ENCODE measurements around the gene GRIK1. TPM values are rescaled to one million over a fixed set of nuclear protein-coding genes. Genes with fewer than 3 reads are reported as not detected.

GRIK1 gene
- total RNA-seq, 4 donors from 2014 or later, result 0.15 to 0.29 (median 0.27) TPM; not detected in 1

DNA sequence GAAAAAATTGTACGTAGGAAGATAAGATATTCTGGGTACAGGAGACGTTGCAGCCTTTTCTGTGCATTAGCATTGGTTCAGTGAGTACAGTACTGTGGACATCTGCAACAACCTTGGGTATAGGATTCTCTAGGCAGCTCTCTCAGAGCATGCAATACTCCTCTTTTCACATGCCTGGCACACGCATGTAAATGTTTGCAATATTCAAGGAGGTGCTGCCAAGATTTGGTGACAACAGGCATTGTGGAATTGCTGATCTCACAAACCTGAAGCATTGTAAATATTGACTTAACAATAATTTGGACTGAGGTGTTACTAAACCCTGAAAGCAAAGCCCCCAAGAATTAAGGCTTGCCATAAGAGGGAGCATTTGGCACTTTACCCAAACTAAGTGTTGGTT is 126.8 kb downstream of the GRIK1 start:
- Histone ChIP-seq H3K27ac (no peak overlapping the region), H3K27me3 (no peaks in the 10 kb centered on the region), H3K4me1 (no peaks in the 10 kb centered on the region), H3K36me3 (no peaks in the 10 kb centered on the region), H3K4me3 (replicated peaks in 1 of 3) (no peak overlapping the region), H3K9me3 (no peaks in the 10 kb centered on the region)
- WGBS, 2 donors, result 83 to 87% methylated on average over 3 of the region's 3 CpGs
- DNase-seq, result no peak
- TF ChIP-seq, protein P1, sequence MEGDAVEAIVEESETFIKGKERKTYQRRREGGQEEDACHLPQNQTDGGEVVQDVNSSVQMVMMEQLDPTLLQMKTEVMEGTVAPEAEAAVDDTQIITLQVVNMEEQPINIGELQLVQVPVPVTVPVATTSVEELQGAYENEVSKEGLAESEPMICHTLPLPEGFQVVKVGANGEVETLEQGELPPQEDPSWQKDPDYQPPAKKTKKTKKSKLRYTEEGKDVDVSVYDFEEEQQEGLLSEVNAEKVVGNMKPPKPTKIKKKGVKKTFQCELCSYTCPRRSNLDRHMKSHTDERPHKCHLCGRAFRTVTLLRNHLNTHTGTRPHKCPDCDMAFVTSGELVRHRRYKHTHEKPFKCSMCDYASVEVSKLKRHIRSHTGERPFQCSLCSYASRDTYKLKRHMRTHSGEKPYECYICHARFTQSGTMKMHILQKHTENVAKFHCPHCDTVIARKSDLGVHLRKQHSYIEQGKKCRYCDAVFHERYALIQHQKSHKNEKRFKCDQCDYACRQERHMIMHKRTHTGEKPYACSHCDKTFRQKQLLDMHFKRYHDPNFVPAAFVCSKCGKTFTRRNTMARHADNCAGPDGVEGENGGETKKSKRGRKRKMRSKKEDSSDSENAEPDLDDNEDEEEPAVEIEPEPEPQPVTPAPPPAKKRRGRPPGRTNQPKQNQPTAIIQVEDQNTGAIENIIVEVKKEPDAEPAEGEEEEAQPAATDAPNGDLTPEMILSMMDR (IDR thresholded peaks at IDR 0.05), result no peak
- no peak for TF ChIP-seq POLR2A (IDR thresholded peaks at IDR 0.05)
- intact Hi-C loops (cut with DNase I), result no loop called here

DNA sequence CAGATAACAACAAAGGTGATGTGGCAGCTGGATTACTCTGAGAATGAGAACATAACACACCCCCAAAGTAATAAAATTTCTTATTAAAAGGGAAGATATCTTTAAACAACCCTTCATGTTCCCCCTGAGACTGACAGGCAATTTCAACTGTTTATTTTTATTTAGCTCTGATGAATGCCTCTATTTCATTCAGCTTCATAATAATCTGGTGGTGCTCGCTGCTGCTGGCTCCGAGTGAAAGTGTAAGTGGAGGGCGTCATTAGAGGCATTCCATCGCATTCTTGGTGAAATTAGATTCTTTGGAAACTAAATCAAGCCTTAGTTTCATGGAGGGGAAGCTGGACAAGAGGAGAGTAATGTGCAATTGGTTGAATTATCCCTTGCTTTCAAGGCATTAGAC is 128.9 kb downstream of the GRIK1 start:
- Histone ChIP-seq H3K4me3 (replicated peaks in 1 of 3) (no peak overlapping the region), H3K36me3 (no peaks in the 10 kb centered on the region), H3K4me1 (no peaks in the 10 kb centered on the region), H3K27ac (no peak overlapping the region), H3K27me3 (no peaks in the 10 kb centered on the region), H3K9me3 (no peaks in the 10 kb centered on the region)
- intact Hi-C loops (cut with DNase I), result no loop called here
- no peak for DNase-seq
- TF ChIP-seq, protein P1 (IDR thresholded peaks at IDR 0.05), result no peak
- TF ChIP-seq POLR2A (IDR thresholded peaks at IDR 0.05), result no peak
- WGBS, 2 donors, result 57 to 66% methylated on average over 4 of the region's 4 CpGs

DNA sequence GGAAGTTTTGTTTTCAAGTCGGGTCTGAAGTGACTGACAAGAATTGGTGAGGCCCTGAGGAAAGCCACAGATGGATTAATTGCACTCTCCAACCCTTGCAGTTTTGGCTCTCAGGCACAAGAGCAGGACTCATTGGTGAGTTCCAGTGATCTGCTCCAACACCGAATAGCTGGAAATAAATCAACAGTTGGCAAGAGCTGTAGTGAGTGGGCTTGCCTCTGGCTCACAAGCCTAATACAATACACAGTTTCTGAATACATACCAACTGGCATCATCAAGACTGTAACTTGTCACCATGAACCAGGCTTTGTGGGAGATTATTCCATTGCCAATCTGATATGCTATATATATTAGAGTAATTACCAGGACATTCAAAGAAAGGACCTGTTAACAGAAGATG is 131.6 kb downstream of the GRIK1 start:
- Histone ChIP-seq H3K4me3 (replicated peaks in 1 of 3) (no peak overlapping the region), H3K27ac (no peak overlapping the region), H3K4me1 (no peaks in the 10 kb centered on the region), H3K27me3 (no peaks in the 10 kb centered on the region), H3K9me3 (no peaks in the 10 kb centered on the region), H3K36me3 (no peaks in the 10 kb centered on the region)
- no peak for DNase-seq
- TF ChIP-seq, protein P1 (IDR thresholded peaks at IDR 0.05), result no peak
- intact Hi-C loops (cut with DNase I), result no loop called here
- 66 to 67% methylated on average over 2 of the region's 2 CpGs for WGBS, 2 donors

DNA sequence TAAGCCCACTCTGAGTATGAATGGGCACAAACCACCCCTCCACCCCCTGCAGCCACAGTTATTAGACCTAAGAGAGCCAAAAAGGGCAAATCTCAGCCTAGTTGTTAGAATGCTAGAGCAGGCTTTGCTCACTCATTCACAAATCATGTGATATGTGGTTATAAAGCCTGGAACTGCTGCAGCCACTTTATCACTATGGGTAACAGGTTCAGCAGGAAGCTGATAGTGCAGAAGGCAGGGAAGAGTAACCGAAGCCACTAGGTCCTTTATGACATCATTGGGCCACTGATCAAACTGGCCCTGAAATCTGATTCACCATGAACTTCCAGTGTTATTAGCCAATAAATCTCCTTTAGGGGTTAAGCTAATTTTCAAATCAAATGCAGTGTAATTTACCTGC is 134.7 kb downstream of the GRIK1 start:
- no peaks in the 10 kb centered on the region for H3K4me1 ChIP-seq
- 87 to 95% methylated on average over 1 of the region's 1 CpG for WGBS, 2 donors
- no peaks in the 10 kb centered on the region for H3K27me3 ChIP-seq
- intact Hi-C loops (cut with DNase I), result no loop called here
- H3K4me3 ChIP-seq (replicated peaks in 1 of 3), result no peak overlapping the region
- DNase-seq, result no peak
- TF ChIP-seq, protein P1 (IDR thresholded peaks at IDR 0.05), result no peak
- no peak for TF ChIP-seq POLR2A (IDR thresholded peaks at IDR 0.05)
- H3K36me3 ChIP-seq, result no peaks in the 10 kb centered on the region
- no peak overlapping the region for H3K27ac ChIP-seq
- no peaks in the 10 kb centered on the region for H3K9me3 ChIP-seq

DNA sequence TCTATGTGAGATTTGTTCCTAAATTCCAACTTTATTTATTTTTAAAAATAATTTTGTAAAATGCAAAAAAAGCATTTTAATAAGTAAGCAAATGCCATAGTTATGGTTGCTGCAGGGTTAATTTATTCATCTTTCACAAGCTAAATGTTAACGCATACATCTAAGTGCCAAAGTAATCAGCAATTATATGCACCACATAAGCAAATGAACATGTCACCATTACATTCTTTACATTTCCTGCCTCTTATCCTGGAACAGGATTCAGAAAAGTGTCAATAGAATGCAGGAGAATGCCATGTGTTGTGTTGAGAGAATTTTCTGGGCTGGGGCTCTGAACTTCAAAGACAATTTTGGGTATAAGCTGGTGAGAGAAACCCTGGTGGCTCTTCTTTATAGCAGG is 136.6 kb downstream of the GRIK1 start:
- Histone ChIP-seq H3K27me3 (no peaks in the 10 kb centered on the region), H3K4me1 (no peaks in the 10 kb centered on the region), H3K9me3 (no peaks in the 10 kb centered on the region), H3K36me3 (no peaks in the 10 kb centered on the region), H3K4me3 (replicated peaks in 1 of 3) (no peak overlapping the region), H3K27ac (no peak overlapping the region)
- TF ChIP-seq, protein P1 (IDR thresholded peaks at IDR 0.05), result no peak
- TF ChIP-seq POLR2A (IDR thresholded peaks at IDR 0.05), result no peak
- intact Hi-C loops (cut with DNase I), result no loop called here
- no peak for DNase-seq
- 87 to 89% methylated on average over 1 of the region's 1 CpG for WGBS, 2 donors

Measured in thyroid gland (tissue), 4 donors.